Esophagus squamous epithelium (tissue), 4 donors: Measurements from ENCODE around the gene CD164.

ENCODE experiments used
- CTCF ChIP-seq, 6 experiments: fragments of 450-650 bp in 4 of 6; fragments of 200-600 bp in 2 of 6; sonication (generic) in 2 of 6; IDR thresholded peaks; one replicate each; pipeline ENCODE4 v1.5.1; 2016 to 2019; ENCODE audit warnings: antibody characterized with exemption in 6 of 6, mild to moderate bottlenecking in 4 of 6, moderate library complexity in 4 of 6
- POLR2A ChIP-seq, 4 donors: fragments of 450-650 bp; IDR thresholded peaks; one replicate each; pipeline ENCODE4 v1.6.1; 2017; ENCODE audit warnings: antibody characterized with exemption in 4 of 4, mild to moderate bottlenecking in 4 of 4, moderate library complexity in 3 of 4

- TF ChIP-seq POLR2A (IDR thresholded peaks at IDR 0.05) (no peak), CTCF (IDR thresholded peaks at IDR 0.05) (no peak)
Observed at GRCh38 chr6:109393157-109393885, 11.1 kb upstream of the CD164 start.
